Fibroblast of the aortic adventitia (primary cell): ENCODE results near the gene LILRB4. TPM values are rescaled to one million over a fixed set of nuclear protein-coding genes. Genes with fewer than 3 reads are reported as not detected.
"Not testable (repeated sequence)": the region's sequence is repeated elsewhere in the genome, so short reads cannot be mapped to it uniquely, and the experiment has no call there.

Experiments used
- DNase-seq: peaks from one replicate; pipeline ENCODE4 v3.0.0-alpha.2; 2010; ENCODE audit warnings: low read depth
- H3K4me3 ChIP-seq: 2 replicates; pipeline ENCODE4 v1.5.1; 2011; ENCODE audit warnings: low read depth, mild to moderate bottlenecking, control low read depth, low read length, moderate library complexity
- CTCF ChIP-seq: IDR thresholded peaks from 2 replicates; pipeline ENCODE4 v1.5.1; 2011; ENCODE audit warnings: mild to moderate bottlenecking, low read length, control low read depth, inconsistent platforms; ENCODE audit not compliant: insufficient read depth
- total RNA-seq: library from RNA; depleted of rRNA; stranded (reverse); fragments of >200 nt; gene quantifications from 2 replicates; pipeline ENCODE4 v1.2.3, GENCODE V29; 2012; ENCODE audit warnings: low replicate concordance

The LILRB4 gene
- total RNA-seq, 1 donor: not detected

GRCh38 chr19:54670576-54671357 is 8.0 kb downstream of the LILRB4 start:
- DNase-seq: no peak
- TF ChIP-seq CTCF: no peak

DNA sequence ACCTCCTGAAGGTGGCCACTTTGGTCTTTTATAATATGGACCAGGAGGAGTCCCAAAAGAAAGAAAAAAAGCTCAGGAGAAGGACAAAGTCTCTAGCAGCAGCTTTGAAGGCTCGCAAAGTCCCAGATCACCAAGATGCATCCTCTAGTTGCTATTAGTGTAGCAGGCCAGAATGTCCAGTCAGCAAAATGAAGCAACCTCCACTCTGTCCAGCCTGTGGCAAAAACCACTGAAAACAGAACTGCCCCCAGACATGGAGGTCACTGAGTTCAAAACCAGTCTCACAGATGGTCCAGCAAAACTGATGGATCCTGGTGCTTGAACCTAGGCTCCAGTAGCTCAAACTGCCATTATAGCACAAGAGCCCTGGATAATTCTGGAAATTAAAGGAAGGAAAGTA is 10.4 kb downstream of the LILRB4 start:
- no peak for TF ChIP-seq CTCF
- no peak overlapping the region for H3K4me3 ChIP-seq
- no peak for DNase-seq

More at GRCh38 chr19:54670576-54671357, 8.0 kb downstream of the LILRB4 start:
- no peak overlapping the region for H3K4me3 ChIP-seq

- TF ChIP-seq CTCF: peak; percentile 26
- peak; percentile 13 for DNase-seq
- H3K4me3 ChIP-seq: no peak overlapping the region
Measured at GRCh38 chr19:54674021-54674617, 11.3 kb downstream of the LILRB4 start.

GRCh38 chr19:54676210-54676834 is 13.5 kb downstream of the LILRB4 start:
- H3K4me3 ChIP-seq: not testable (repeated sequence)
- peak; percentile 34 for DNase-seq
- TF ChIP-seq CTCF: peak; percentile 87

GRCh38 chr19:54677217-54677616 is 14.4 kb downstream of the LILRB4 start:
- DNase-seq: no peak
- no peak for TF ChIP-seq CTCF
- H3K4me3 ChIP-seq: no peak overlapping the region

- DNase-seq, H3K4me3 ChIP-seq: not testable (repeated sequence)
Measured at GRCh38 chr19:54681596-54681995, 18.8 kb downstream of the LILRB4 start.

DNA sequence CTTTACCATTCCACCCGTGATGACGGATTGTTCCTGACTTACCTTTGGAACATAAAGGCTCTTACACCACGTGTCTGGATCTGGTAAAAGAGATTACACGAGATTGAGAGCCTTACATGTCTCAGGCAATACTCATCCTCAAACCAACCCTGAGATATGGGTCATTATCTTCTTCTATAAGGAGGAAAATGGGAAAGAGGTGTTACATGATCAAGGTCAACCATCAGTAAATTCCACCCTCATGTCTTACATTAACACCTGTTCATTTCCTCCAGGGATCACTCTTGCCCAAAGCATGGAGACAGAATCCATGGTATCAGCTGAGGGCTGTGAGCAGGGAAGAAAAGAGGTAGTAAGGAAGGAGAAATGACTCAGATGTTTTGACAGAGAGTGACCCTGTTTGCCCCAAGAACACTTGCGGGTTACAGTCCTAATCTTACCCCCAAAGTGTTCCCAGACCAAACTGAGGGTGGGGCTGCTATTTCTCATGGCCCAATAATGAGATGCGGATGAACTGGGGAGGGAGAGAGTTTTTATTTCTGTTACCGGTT is 19.6 kb downstream of the LILRB4 start:
- H3K4me3 ChIP-seq: no peak overlapping the region
- no peak for TF ChIP-seq CTCF
- DNase-seq: no peak
